HepG2 (cell line): ENCODE data around the gene JAK1. TPM values are rescaled to one million over a fixed set of nuclear protein-coding genes. Genes with fewer than 3 reads are reported as not detected.

Experiments used
- BHLHE40 ChIP-seq: IDR thresholded peaks from 2 replicates; pipeline ENCODE4 v1.6.1; 2011; ENCODE audit warnings: low read length, improper control_type of control experiment
- HNRNPL ChIP-seq: fragments of 200-400 bp; formaldehyde crosslinking; IDR thresholded peaks from 2 replicates; pipeline ENCODE4 v1.6.1; 2017; ENCODE audit warnings: mild to moderate bottlenecking, low read depth, low read length
- IRX3 ChIP-seq: sonication (generic); formaldehyde crosslinking; IDR thresholded peaks from 2 replicates; pipeline ENCODE4 v1.8.1; 2023; ENCODE audit warnings: mild to moderate bottlenecking, low read depth, missing genetic modification reagents, borderline replicate concordance
- KLF12 ChIP-seq: sonication (generic); formaldehyde crosslinking; IDR thresholded peaks from 2 replicates; pipeline ENCODE4 v1.4.0; 2020; ENCODE audit warnings: missing genetic modification reagents, borderline replicate concordance
- KMT2A ChIP-seq: sonication (generic); formaldehyde crosslinking; IDR thresholded peaks from 2 replicates; pipeline ENCODE4 v1.4.0; 2020; ENCODE audit warnings: missing genetic modification reagents
- LCORL ChIP-seq, 2 experiments: fragments of 450-650 bp in 1 of 2; sonication (generic) in 1 of 2; formaldehyde crosslinking in 1 of 2; IDR thresholded peaks; 2 replicates each; pipeline versions ENCODE4 v1.5.0 to v1.6.1; 2017 to 2020; ENCODE audit warnings: antibody characterized with exemption in 1 of 2, missing genetic modification reagents in 1 of 2
- MTA3 ChIP-seq: sonication (generic); formaldehyde crosslinking; IDR thresholded peaks from 2 replicates; pipeline ENCODE4 v1.4.0; 2020; ENCODE audit warnings: missing genetic modification reagents
- REST ChIP-seq, 2 experiments: IDR thresholded peaks; 2 replicates each; pipeline ENCODE4 v1.6.1; 2011 to 2012; ENCODE audit warnings: low read length in 2 of 2, borderline replicate concordance in 1 of 2, low read depth in 1 of 2, mild to moderate bottlenecking in 1 of 2, moderate library complexity in 1 of 2
- TFDP1 ChIP-seq: IDR thresholded peaks from 2 replicates; pipeline ENCODE4 v1.6.1; 2016; ENCODE audit warnings: missing compliant biosample characterization, missing genetic modification reagents, borderline replicate concordance
- THAP11 ChIP-seq: IDR thresholded peaks from 2 replicates; pipeline ENCODE4 v1.6.1; 2016; ENCODE audit warnings: missing biosample characterization, missing genetic modification reagents
- U2AF1 ChIP-seq: fragments of 200-400 bp; formaldehyde crosslinking; optimal IDR thresholded peaks from 2 replicates; pipeline ENCODE3; 2017; ENCODE audit warnings: mild to moderate bottlenecking, low read depth, low read length
- U2AF2 ChIP-seq: fragments of 200-400 bp; formaldehyde crosslinking; IDR thresholded peaks from 2 replicates; pipeline ENCODE4 v1.6.1; 2017; ENCODE audit warnings: low read depth, mild to moderate bottlenecking, low read length
- ZBTB21 ChIP-seq: sonication (generic); formaldehyde crosslinking; IDR thresholded peaks from 2 replicates; pipeline ENCODE4 v1.4.0; 2020; ENCODE audit warnings: missing genetic modification reagents
- ZNF17 ChIP-seq: sonication (generic); formaldehyde crosslinking; IDR thresholded peaks from 2 replicates; pipeline ENCODE4 v1.5.0; 2020; ENCODE audit warnings: mild to moderate bottlenecking, missing genetic modification reagents
- ZNF232 ChIP-seq: sonication (generic); formaldehyde crosslinking; IDR thresholded peaks from 2 replicates; pipeline ENCODE4 v1.4.0; 2020; ENCODE audit warnings: missing genetic modification reagents, borderline replicate concordance
- ZNF335 ChIP-seq: sonication (generic); formaldehyde crosslinking; IDR thresholded peaks from 2 replicates; pipeline ENCODE4 v1.4.0; 2020; ENCODE audit warnings: missing genetic modification reagents
- ZNF44 ChIP-seq: sonication (generic); formaldehyde crosslinking; IDR thresholded peaks from 2 replicates; pipeline ENCODE4 v1.5.1; 2020; ENCODE audit warnings: mild to moderate bottlenecking, missing genetic modification reagents
- ZNF567 ChIP-seq: sonication (generic); formaldehyde crosslinking; IDR thresholded peaks from 2 replicates; pipeline ENCODE4 v1.8.1; 2023; ENCODE audit warnings: mild to moderate bottlenecking, missing genetic modification reagents, borderline replicate concordance
- ZNF770 ChIP-seq: sonication (generic); formaldehyde crosslinking; IDR thresholded peaks from 2 replicates; pipeline ENCODE4 v1.5.0; 2020; ENCODE audit warnings: mild to moderate bottlenecking, missing genetic modification reagents
- ZNF816 ChIP-seq: sonication (generic); formaldehyde crosslinking; IDR thresholded peaks from 2 replicates; pipeline ENCODE4 v1.8.0; 2022; ENCODE audit warnings: missing genetic modification reagents, mild to moderate bottlenecking, borderline replicate concordance
- polyA plus RNA-seq, 8 experiments: library from polyadenylated mRNA; depleted of rRNA in 3 of 8; stranded (reverse) in 7 of 8; unstranded in 1 of 8; fragments of >200 nt; fragmentation: Illumina TruSeq in 4 of 8; extraction: Trizol in 4 of 8; gene quantifications; 2 replicates each; pipeline versions ENCODE4 v1.2.1 to v1.2.3, GENCODE V29; 2011 to 2016; ENCODE audit warnings: low read depth in 4 of 8, missing spikeins in 1 of 8, mixed read lengths in 1 of 8; ENCODE audit not compliant: insufficient read depth in 1 of 8
- total RNA-seq, 5 experiments: library from RNA; depleted of rRNA; stranded (reverse); fragments of >200 nt; fragmentation: Illumina TruSeq; extraction: Trizol; gene quantifications; 2 replicates each; pipeline ENCODE4 v1.2.3, GENCODE V29; 2016; ENCODE audit warnings: low read depth in 1 of 5
- TF ChIP-seq, protein P1 (sequence below): sonication (generic); formaldehyde crosslinking; IDR thresholded peaks from 2 replicates; pipeline ENCODE4 v1.4.0; 2020; ENCODE audit warnings: mild to moderate bottlenecking, missing genetic modification reagents

The JAK1 gene
- total and polyA plus RNA-seq, 2 of the 13 experiments (the other 11 are each of a cell fraction or from before 2014, with no cell fraction given), result 23.9 to 42.4 TPM

- TF ChIP-seq REST (IDR thresholded peaks at IDR 0.05; ENCODE audit: borderline replicate concordance in 1 of 2, low read depth in 1 of 2, low read length in 2 of 2) (no peak), IRX3 (CRISPR knock-in tag) (0 out of 2 replicates have a peak, but pooled peaks have one; percentile 46), ZNF335 (no peak), MTA3 (CRISPR knock-in tag) (no peak), ZNF567 (CRISPR knock-in tag) (no peak), HNRNPL (no peak), THAP11 (CRISPR knock-in tag) (0 out of 2 replicates have a peak, but pooled peaks have one; percentile 35), KMT2A (no peak), KLF12 (CRISPR knock-in tag) (peak; percentile 48; the same call in 1 of the 2 replicates), BHLHE40 (no peak), ZBTB21 (CRISPR knock-in tag) (no peak), ZNF232 (CRISPR knock-in tag) (no peak), ZNF770 (CRISPR knock-in tag) (no peak), ZNF44 (CRISPR knock-in tag) (no peak), TFDP1 (CRISPR knock-in tag) (peak; percentile 19; the same call in 1 of the 2 replicates), U2AF2 (no peak), ZNF17 (no peak), U2AF1 (no peak), LCORL (IDR thresholded peaks at IDR 0.05) (no peak), LCORL (CRISPR knock-in tag; IDR thresholded peaks at IDR 0.05) (0 out of 2 replicates have a peak, but pooled peaks have one; percentile 19), ZNF816 (CRISPR knock-in tag) (no peak)
- TF ChIP-seq, protein P1, sequence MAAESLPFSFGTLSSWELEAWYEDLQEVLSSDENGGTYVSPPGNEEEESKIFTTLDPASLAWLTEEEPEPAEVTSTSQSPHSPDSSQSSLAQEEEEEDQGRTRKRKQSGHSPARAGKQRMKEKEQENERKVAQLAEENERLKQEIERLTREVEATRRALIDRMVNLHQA (CRISPR knock-in tag), result no peak
Observed at GRCh38 chr1:64966158-64966971, at the start of gene JAK1 (continued).
